ENCODE measurements around the gene CLEC2D. TPM values are rescaled to one million over a fixed set of nuclear protein-coding genes. Genes with fewer than 3 reads are reported as not detected.

The CLEC2D gene
- total RNA-seq, 1 donor from 2014 or later, result 13.5 TPM

- peak in 1 of 2 donors; percentile 91 for TF ChIP-seq POLR2AphosphoS5 (IDR thresholded peaks at IDR 0.05; ENCODE audit: insufficient read depth in 1 of 2, low read depth in 1 of 2)
- TF ChIP-seq POLR2A (IDR thresholded peaks at IDR 0.05), result peak in 1 of 2 donors; percentile 29
- TF ChIP-seq CTCF (IDR thresholded peaks at IDR 0.05), result no peak
Measured at GRCh38 chr12:9647825-9648700, 21.4 kb upstream of the CLEC2D start.

GRCh38 chr12:9648701-9649531 lies 20.6 kb upstream of the CLEC2D start:
- Histone ChIP-seq H3K27me3 (no peaks in the 10 kb centered on the region), H3K9me3 (no peaks in the 10 kb centered on the region), H3K4me3 (peak overlapping the region; percentile 75 to 93), H3K27ac (peak overlapping the region; percentile 94), H3K36me3 (peaks cover 0 to 5% of the 10 kb centered on the region in 2 donors), H3K4me1 (peaks cover 41% of the 10 kb centered on the region)
- DNase-seq (ENCODE audit: extremely low spot score in 2 of 2), result no peak
- TF ChIP-seq POLR2A (IDR thresholded peaks at IDR 0.05) (no peak), CTCF (IDR thresholded peaks at IDR 0.05) (no peak), POLR2AphosphoS5 (IDR thresholded peaks at IDR 0.05; ENCODE audit: insufficient read depth in 1 of 2, low read depth in 1 of 2) (no peak)
- intact Hi-C loops (cut with DNase I), result no loop called here

More at GRCh38 chr12:9647825-9648700, 21.4 kb upstream of the CLEC2D start:
- Histone ChIP-seq H3K27me3 (no peaks in the 10 kb centered on the region), H3K27ac (peak overlapping the region; percentile 94), H3K4me1 (peaks cover 41% of the 10 kb centered on the region), H3K36me3 (no peaks in the 10 kb centered on the region), H3K4me3 (peak overlapping the region; percentile 75 to 93), H3K9me3 (no peaks in the 10 kb centered on the region)
- intact Hi-C loops (cut with DNase I), result no loop called here
- no peak for DNase-seq (ENCODE audit: extremely low spot score in 2 of 2)

- intact Hi-C loops (cut with DNase I), result no loop called here
- H3K27me3 ChIP-seq, result no peaks in the 10 kb centered on the region
- peak overlapping the region; percentile 75 to 93 for H3K4me3 ChIP-seq
- H3K4me1 ChIP-seq, result peaks cover 41% of the 10 kb centered on the region
- peak overlapping the region; percentile 94 for H3K27ac ChIP-seq
- no peaks in the 10 kb centered on the region for H3K9me3 ChIP-seq
- no peak for TF ChIP-seq POLR2AphosphoS5 (IDR thresholded peaks at IDR 0.05; ENCODE audit: insufficient read depth in 1 of 2, low read depth in 1 of 2)
- no peak for TF ChIP-seq POLR2A (IDR thresholded peaks at IDR 0.05)
- TF ChIP-seq CTCF (IDR thresholded peaks at IDR 0.05), result no peak
- H3K36me3 ChIP-seq, result peaks cover 0 to 11% of the 10 kb centered on the region in 2 donors
- no peak for DNase-seq (ENCODE audit: extremely low spot score in 2 of 2)
Measured at GRCh38 chr12:9649532-9649940, 20.0 kb upstream of the CLEC2D start.

GRCh38 chr12:9650151-9650576 lies 19.3 kb upstream of the CLEC2D start:
- Histone ChIP-seq H3K27ac (peak overlapping the region; percentile 94), H3K4me1 (peaks cover 41% of the 10 kb centered on the region), H3K9me3 (no peaks in the 10 kb centered on the region), H3K36me3 (peaks cover 0 to 17% of the 10 kb centered on the region in 2 donors), H3K4me3 (peak overlapping the region; percentile 14 to 75), H3K27me3 (no peaks in the 10 kb centered on the region)
- intact Hi-C loops (cut with DNase I), result no loop called here
- DNase-seq (ENCODE audit: extremely low spot score in 2 of 2), result no peak
- TF ChIP-seq POLR2AphosphoS5 (IDR thresholded peaks at IDR 0.05; ENCODE audit: insufficient read depth in 1 of 2, low read depth in 1 of 2) (no peak), CTCF (IDR thresholded peaks at IDR 0.05) (no peak), POLR2A (IDR thresholded peaks at IDR 0.05) (no peak)

All from vagina (tissue), 2 donors.